Ovary (tissue), 3 donors: ENCODE results near the gene COL6A3.

ENCODE experiments used
- CTCF ChIP-seq, 3 donors: fragments of 450-650 bp in 2 of 3; fragments of 200-600 bp in 1 of 3; IDR thresholded peaks; one replicate each; pipeline versions ENCODE4 v1.5.1 to v1.8.0; 2016 to 2022; ENCODE audit warnings: antibody characterized with exemption in 3 of 3, mild to moderate bottlenecking in 1 of 3
- POLR2A ChIP-seq: fragments of 450-650 bp; IDR thresholded peaks from one replicate; pipeline ENCODE4 v1.6.1; 2017; ENCODE audit warnings: antibody characterized with exemption, mild to moderate bottlenecking, moderate library complexity
- donor health status: DM: no; HTN: no; CAD: no.

- TF ChIP-seq CTCF (IDR thresholded peaks at IDR 0.05) (no peak), POLR2A (no peak)
Observed at GRCh38 chr2:237345411-237345810, 68.6 kb downstream of the COL6A3 start.
